Breast epithelium (tissue), 3 donors: ENCODE measurements around the gene CRACDL.
A peak's percentile ranks its signal among the peaks of the same experiment; 100 is the strongest.

Experiments used
- POLR2A ChIP-seq: fragments of 450-650 bp; IDR thresholded peaks from one replicate; pipeline ENCODE4 v1.6.1; 2016; ENCODE audit warnings: antibody characterized with exemption, mild to moderate bottlenecking, moderate library complexity
- TF ChIP-seq, protein P1 (sequence below), 3 donors: fragments of 450-650 bp; IDR thresholded peaks; one replicate each; pipeline ENCODE4 v1.5.1; 2016 to 2017; ENCODE audit warnings: antibody characterized with exemption in 3 of 3, mild to moderate bottlenecking in 3 of 3, moderate library complexity in 3 of 3

DNA sequence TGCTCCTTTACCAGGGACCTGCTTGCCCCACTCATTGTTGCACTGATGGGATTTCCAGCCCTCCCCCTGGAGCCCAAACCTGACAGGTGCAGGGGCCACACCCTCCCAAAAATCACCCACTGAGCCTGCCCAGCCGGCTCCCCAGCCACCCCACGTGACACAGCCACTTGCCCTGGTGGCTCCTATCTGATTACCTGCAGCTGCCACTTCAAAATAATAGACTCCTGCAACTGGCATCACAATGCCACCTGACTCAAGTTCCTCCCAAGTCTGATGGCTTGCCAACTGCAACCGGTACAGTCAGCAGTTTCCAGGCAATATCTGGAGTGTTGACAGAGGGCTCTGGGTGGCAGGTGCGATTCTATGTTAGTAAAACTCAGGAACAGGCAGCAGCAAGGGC, 66.2 kb downstream of the CRACDL start:
- TF ChIP-seq POLR2A: no peak
- TF ChIP-seq, protein P1, sequence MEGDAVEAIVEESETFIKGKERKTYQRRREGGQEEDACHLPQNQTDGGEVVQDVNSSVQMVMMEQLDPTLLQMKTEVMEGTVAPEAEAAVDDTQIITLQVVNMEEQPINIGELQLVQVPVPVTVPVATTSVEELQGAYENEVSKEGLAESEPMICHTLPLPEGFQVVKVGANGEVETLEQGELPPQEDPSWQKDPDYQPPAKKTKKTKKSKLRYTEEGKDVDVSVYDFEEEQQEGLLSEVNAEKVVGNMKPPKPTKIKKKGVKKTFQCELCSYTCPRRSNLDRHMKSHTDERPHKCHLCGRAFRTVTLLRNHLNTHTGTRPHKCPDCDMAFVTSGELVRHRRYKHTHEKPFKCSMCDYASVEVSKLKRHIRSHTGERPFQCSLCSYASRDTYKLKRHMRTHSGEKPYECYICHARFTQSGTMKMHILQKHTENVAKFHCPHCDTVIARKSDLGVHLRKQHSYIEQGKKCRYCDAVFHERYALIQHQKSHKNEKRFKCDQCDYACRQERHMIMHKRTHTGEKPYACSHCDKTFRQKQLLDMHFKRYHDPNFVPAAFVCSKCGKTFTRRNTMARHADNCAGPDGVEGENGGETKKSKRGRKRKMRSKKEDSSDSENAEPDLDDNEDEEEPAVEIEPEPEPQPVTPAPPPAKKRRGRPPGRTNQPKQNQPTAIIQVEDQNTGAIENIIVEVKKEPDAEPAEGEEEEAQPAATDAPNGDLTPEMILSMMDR (IDR thresholded peaks at IDR 0.05): peak in 2 of 3 donors; percentile 1 to 33
